HEK293 (cell line): ENCODE data around the gene FAM24B.

Experiments
- CTCF ChIA-PET: fragments of 350-600 bp; formaldehyde crosslinking; extraction: SDS; loops from one replicate; lab custom pipeline; 2021; ENCODE audit warnings: antibody characterized with exemption; lab: Yijun Ruan, JAX
- POLR2A ChIA-PET: fragments of 300-600 bp; formaldehyde crosslinking; extraction: SDS; loops from one replicate; lab custom pipeline; 2020; ENCODE audit warnings: antibody characterized with exemption, inconsistent platforms; lab: Yijun Ruan, JAX
- H3K27ac ChIP-seq: fragments of 200-500 bp; sonication (Bioruptor generic); 2 replicates; pipeline ENCODE4 v1.5.1; 2014; ENCODE audit warnings: low read depth, low read length, control low read depth, inconsistent platforms; ENCODE audit errors: extremely low read depth
- H3K36me3 ChIP-seq, 2 experiments: fragments of 200-500 bp in 1 of 2; sonication (Bioruptor generic) in 1 of 2; 1 replicate in 1 of 2; 2 replicates in 1 of 2; pipeline ENCODE4 v1.5.1; 2014 to 2017; ENCODE audit warnings: inconsistent platforms in 2 of 2, low read length in 2 of 2; ENCODE audit not compliant: control insufficient read depth in 2 of 2, insufficient read depth in 1 of 2
- H3K4me1 ChIP-seq: fragments of 200-500 bp; sonication (Bioruptor generic); 2 replicates; pipeline ENCODE4 v1.5.1; 2014; ENCODE audit warnings: mild to moderate bottlenecking, low read length, inconsistent platforms; ENCODE audit not compliant: control insufficient read depth, insufficient read depth
- H3K4me3 ChIP-seq: 2 replicates; pipeline ENCODE4 v1.5.1; 2011; ENCODE audit warnings: low read depth, mild to moderate bottlenecking, control low read depth, low read length, moderate library complexity
- H3K9me3 ChIP-seq: fragments of 200-500 bp; sonication (Bioruptor generic); 2 replicates; pipeline ENCODE4 v1.5.1; 2014; ENCODE audit warnings: low read depth, low read length, inconsistent platforms; ENCODE audit not compliant: control insufficient read depth, insufficient read depth
- GLIS2 ChIP-seq: fragments of 450-650 bp; formaldehyde crosslinking; IDR thresholded peaks from 2 replicates; pipeline ENCODE4 v1.5.1; 2016; ENCODE audit warnings: missing biosample characterization, missing genetic modification characterization
- KLF8 ChIP-seq: fragments of 450-650 bp; formaldehyde crosslinking; IDR thresholded peaks from 2 replicates; pipeline ENCODE4 v1.5.1; 2016; ENCODE audit warnings: missing biosample characterization, missing genetic modification characterization
- MZF1 ChIP-seq: fragments of 450-650 bp; formaldehyde crosslinking; IDR thresholded peaks from 2 replicates; pipeline ENCODE4 v1.5.1; 2017; ENCODE audit warnings: missing biosample characterization, missing genetic modification characterization, borderline replicate concordance
- ZBTB17 ChIP-seq: fragments of 450-650 bp; formaldehyde crosslinking; IDR thresholded peaks from 2 replicates; pipeline ENCODE4 v1.5.1; 2016; ENCODE audit warnings: missing biosample characterization, missing genetic modification characterization
- ZBTB20 ChIP-seq: fragments of 450-650 bp; formaldehyde crosslinking; IDR thresholded peaks from 2 replicates; pipeline ENCODE4 v1.5.1; 2016; ENCODE audit warnings: missing biosample characterization, missing genetic modification characterization
- ZBTB48 ChIP-seq: fragments of 450-650 bp; formaldehyde crosslinking; IDR thresholded peaks from 2 replicates; pipeline ENCODE4 v1.5.1; 2016; ENCODE audit warnings: missing biosample characterization, missing genetic modification characterization
- ZNF140 ChIP-seq: fragments of 450-650 bp; formaldehyde crosslinking; IDR thresholded peaks from 2 replicates; pipeline ENCODE4 v1.5.1; 2016; ENCODE audit warnings: missing biosample characterization, missing genetic modification characterization
- ZNF146 ChIP-seq: fragments of 450-650 bp; formaldehyde crosslinking; IDR thresholded peaks from 2 replicates; pipeline ENCODE4 v1.5.1; 2016; ENCODE audit warnings: missing biosample characterization, missing genetic modification characterization
- ZNF19 ChIP-seq: fragments of 450-650 bp; formaldehyde crosslinking; IDR thresholded peaks from 2 replicates; pipeline ENCODE4; 2016; ENCODE audit warnings: missing biosample characterization, missing genetic modification characterization, low read depth
- ZNF391 ChIP-seq: fragments of 450-650 bp; formaldehyde crosslinking; IDR thresholded peaks from 2 replicates; pipeline ENCODE4 v1.5.1; 2016; ENCODE audit warnings: low read depth, missing biosample characterization, missing genetic modification characterization, borderline replicate concordance
- ZNF404 ChIP-seq: fragments of 450-650 bp; formaldehyde crosslinking; IDR thresholded peaks from 2 replicates; pipeline ENCODE4 v1.5.1; 2017; ENCODE audit warnings: missing biosample characterization, missing genetic modification characterization
- ZNF426 ChIP-seq: fragments of 450-650 bp; formaldehyde crosslinking; IDR thresholded peaks from 2 replicates; pipeline ENCODE4 v1.5.1; 2017; ENCODE audit warnings: missing biosample characterization, missing genetic modification characterization, mild to moderate bottlenecking, inconsistent platforms, moderate library complexity
- ZNF514 ChIP-seq: fragments of 450-650 bp; formaldehyde crosslinking; IDR thresholded peaks from 2 replicates; pipeline ENCODE4 v1.5.1; 2016; ENCODE audit warnings: missing biosample characterization, missing genetic modification characterization
- ZNF530 ChIP-seq: fragments of 450-650 bp; formaldehyde crosslinking; IDR thresholded peaks from 2 replicates; pipeline ENCODE4 v1.5.1; 2016; ENCODE audit warnings: low read depth, missing biosample characterization, missing genetic modification characterization
- ZNF548 ChIP-seq: fragments of 450-650 bp; formaldehyde crosslinking; IDR thresholded peaks from 2 replicates; pipeline ENCODE4 v1.5.1; 2016; ENCODE audit warnings: missing biosample characterization, missing genetic modification characterization
- ZNF555 ChIP-seq: fragments of 450-650 bp; formaldehyde crosslinking; conservative IDR thresholded peaks from 2 replicates; pipeline ENCODE4 v1.5.1; 2017; ENCODE audit warnings: missing biosample characterization, mild to moderate bottlenecking, missing genetic modification characterization, inconsistent platforms
- ZNF596 ChIP-seq: fragments of 450-650 bp; IDR thresholded peaks from 2 replicates; pipeline ENCODE4 v1.5.0; 2018; ENCODE audit warnings: missing biosample characterization, mild to moderate bottlenecking, missing genetic modification characterization, moderate library complexity
- ZNF776 ChIP-seq: fragments of 450-650 bp; formaldehyde crosslinking; IDR thresholded peaks from 2 replicates; pipeline ENCODE4 v1.5.0; 2017; ENCODE audit warnings: missing biosample characterization, missing genetic modification characterization, borderline replicate concordance
- ZNF843 ChIP-seq: fragments of 450-650 bp; formaldehyde crosslinking; IDR thresholded peaks from 2 replicates; pipeline ENCODE4 v1.5.1; 2016; ENCODE audit warnings: missing biosample characterization, missing genetic modification characterization
- ZSCAN30 ChIP-seq: fragments of 450-650 bp; IDR thresholded peaks from 2 replicates; pipeline ENCODE4 v1.5.1; 2018; ENCODE audit warnings: missing biosample characterization, mild to moderate bottlenecking, missing genetic modification characterization, moderate library complexity
- TF ChIP-seq, protein P1 (sequence below): fragments of 450-650 bp; formaldehyde crosslinking; IDR thresholded peaks from 2 replicates; pipeline ENCODE4 v1.5.1; 2016; ENCODE audit warnings: missing biosample characterization, missing genetic modification characterization, low read depth
- TF ChIP-seq, protein P2 (sequence below): fragments of 450-650 bp; formaldehyde crosslinking; IDR thresholded peaks from 2 replicates; pipeline ENCODE4 v1.5.1; 2016; ENCODE audit warnings: missing biosample characterization, missing genetic modification characterization
- TF ChIP-seq, protein P3 (sequence below): fragments of 450-650 bp; formaldehyde crosslinking; IDR thresholded peaks from 2 replicates; pipeline ENCODE4 v1.5.1; 2016; ENCODE audit warnings: missing biosample characterization, missing genetic modification characterization
- TF ChIP-seq, protein P4 (sequence below): sonication (generic); formaldehyde crosslinking; IDR thresholded peaks from 2 replicates; pipeline ENCODE4 v1.8.1; 2022; ENCODE audit warnings: mild to moderate bottlenecking, moderate library complexity, missing genetic modification reagents

Gene FAM24B

DNA sequence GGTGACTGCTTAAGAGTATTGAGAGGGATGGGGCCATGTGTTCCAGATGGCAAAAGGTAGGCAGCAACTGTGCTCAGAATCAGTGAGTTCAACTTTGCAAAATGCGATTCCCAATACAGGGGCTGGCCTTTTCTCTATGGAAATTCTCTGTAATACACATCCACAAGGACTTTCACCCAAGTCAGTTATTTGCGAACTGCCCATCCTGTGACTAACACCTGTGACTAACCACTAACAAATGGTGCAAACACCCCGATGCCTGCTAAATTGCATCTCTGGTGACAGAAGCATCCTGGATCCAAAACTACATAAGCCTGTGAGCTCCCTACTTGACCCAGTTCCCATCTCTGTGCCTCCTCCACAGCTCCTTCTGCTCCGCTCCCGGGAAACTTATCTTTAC, 24.7 kb downstream of the FAM24B start:
- ChIA-PET CTCF (interaction anchor here (0.6 kb wide), 1 partner anchor 108 kb away, joined by 3 read pairs; no protein-coding TSS in a partner anchor), POLR2A (no interaction called here)
- H3K4me1 ChIP-seq: peaks cover 23% of the 10 kb centered on the region

DNA sequence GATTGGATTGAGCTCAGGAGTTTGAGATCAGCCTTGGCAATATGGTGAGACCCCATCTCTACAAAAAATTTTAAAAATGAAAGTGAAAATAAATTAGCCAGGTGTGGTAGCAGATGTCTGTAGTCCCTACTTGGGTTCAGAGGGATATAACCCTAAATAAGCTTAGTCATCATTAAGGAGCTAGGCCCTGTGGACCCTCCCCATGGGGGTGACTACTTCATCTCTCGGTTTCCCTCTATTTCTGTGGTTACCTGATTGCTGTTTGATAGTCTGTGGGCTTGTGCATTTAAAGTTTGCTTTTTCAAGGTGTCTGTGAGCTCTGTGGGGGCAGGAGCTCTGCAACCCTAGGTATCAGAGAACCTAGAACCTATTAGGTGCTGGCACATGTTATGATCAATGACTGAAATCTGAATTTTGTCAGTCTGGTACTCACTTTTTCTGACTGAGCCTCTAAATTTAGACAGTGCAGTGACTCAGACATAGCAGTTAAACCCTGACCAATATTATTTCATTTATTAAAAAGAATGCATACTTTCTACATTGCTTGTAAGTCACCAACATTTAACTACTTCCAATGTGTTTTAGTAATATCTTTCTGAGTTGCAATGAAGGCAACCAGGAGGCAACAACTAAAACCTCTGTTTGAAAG, 25.6 kb downstream of the FAM24B start:
- Histone ChIP-seq H3K4me1 (peaks cover 23% of the 10 kb centered on the region), H3K9me3 (no peaks in the 10 kb centered on the region), H3K27ac (no peak overlapping the region), H3K4me3 (no peak overlapping the region), H3K36me3 (peaks cover 0 to 48% of the 10 kb centered on the region in 2 experiments; a peak in 1 of 3 replicates)
- ChIA-PET CTCF (interaction anchor here (0.6 kb wide), 1 partner anchor 191 kb away, joined by 4 read pairs; no protein-coding TSS in a partner anchor), POLR2A (no interaction called here)
- TF ChIP-seq ZBTB20 (tag by site-specific recombination): no peak
- no peak for TF ChIP-seq ZNF596 (tag by site-specific recombination)
- TF ChIP-seq ZBTB48 (tag by site-specific recombination): no peak
- no peak for TF ChIP-seq ZSCAN30 (tag by site-specific recombination)

More for the DNA sequence above, 24.7 kb downstream of the FAM24B start:
- H3K36me3 ChIP-seq: peaks cover 0 to 47% of the 10 kb centered on the region in 2 experiments; a peak in 1 of 3 replicates
- H3K4me3 ChIP-seq: no peak overlapping the region
- H3K9me3 ChIP-seq: no peaks in the 10 kb centered on the region
- TF ChIP-seq ZNF548 (no peak), ZNF426 (tag by site-specific recombination) (no peak), ZNF19 (tag by site-specific recombination) (no peak), MZF1 (no peak)
- no peak overlapping the region for H3K27ac ChIP-seq

DNA sequence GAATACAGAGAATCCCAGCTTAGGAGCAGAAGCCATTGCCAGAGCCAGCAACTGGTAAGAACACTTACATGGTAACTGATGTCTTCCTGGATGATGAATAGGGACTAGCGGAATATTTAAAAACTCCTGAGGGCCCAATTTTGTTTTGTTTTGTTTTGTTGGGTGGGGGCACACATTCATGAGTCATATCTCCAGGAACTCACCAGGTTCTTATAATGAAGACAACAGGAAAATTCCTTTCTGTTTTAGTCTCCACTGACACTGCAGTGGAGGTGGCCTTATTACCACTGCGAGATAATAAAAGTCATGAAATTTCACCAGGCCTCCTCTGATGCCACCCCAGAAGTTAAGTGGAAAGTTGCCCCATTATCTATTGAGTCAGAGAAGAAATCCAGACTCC, 27.1 kb downstream of the FAM24B start:
- H3K4me1 ChIP-seq: peaks cover 23% of the 10 kb centered on the region
- H3K36me3 ChIP-seq: peaks cover 0 to 50% of the 10 kb centered on the region in 2 experiments; a peak in 1 of 3 replicates
- H3K27ac ChIP-seq: no peak overlapping the region
- no peak overlapping the region for H3K4me3 ChIP-seq
- no peaks in the 10 kb centered on the region for H3K9me3 ChIP-seq
- ChIA-PET CTCF (no interaction called here), POLR2A (interaction anchor here (1.1 kb wide), 1 partner anchor 9 kb away, joined by 3 read pairs; no protein-coding TSS in a partner anchor)
- TF ChIP-seq, protein P1, sequence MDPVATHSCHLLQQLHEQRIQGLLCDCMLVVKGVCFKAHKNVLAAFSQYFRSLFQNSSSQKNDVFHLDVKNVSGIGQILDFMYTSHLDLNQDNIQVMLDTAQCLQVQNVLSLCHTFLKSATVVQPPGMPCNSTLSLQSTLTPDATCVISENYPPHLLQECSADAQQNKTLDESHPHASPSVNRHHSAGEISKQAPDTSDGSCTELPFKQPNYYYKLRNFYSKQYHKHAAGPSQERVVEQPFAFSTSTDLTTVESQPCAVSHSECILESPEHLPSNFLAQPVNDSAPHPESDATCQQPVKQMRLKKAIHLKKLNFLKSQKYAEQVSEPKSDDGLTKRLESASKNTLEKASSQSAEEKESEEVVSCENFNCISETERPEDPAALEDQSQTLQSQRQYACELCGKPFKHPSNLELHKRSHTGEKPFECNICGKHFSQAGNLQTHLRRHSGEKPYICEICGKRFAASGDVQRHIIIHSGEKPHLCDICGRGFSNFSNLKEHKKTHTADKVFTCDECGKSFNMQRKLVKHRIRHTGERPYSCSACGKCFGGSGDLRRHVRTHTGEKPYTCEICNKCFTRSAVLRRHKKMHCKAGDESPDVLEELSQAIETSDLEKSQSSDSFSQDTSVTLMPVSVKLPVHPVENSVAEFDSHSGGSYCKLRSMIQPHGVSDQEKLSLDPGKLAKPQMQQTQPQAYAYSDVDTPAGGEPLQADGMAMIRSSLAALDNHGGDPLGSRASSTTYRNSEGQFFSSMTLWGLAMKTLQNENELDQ: no peak
- TF ChIP-seq KLF8 (tag by site-specific recombination): no peak; the same call in 1 of the 2 replicates
- no peak for TF ChIP-seq ZNF843 (tag by site-specific recombination)
- TF ChIP-seq, protein P2, sequence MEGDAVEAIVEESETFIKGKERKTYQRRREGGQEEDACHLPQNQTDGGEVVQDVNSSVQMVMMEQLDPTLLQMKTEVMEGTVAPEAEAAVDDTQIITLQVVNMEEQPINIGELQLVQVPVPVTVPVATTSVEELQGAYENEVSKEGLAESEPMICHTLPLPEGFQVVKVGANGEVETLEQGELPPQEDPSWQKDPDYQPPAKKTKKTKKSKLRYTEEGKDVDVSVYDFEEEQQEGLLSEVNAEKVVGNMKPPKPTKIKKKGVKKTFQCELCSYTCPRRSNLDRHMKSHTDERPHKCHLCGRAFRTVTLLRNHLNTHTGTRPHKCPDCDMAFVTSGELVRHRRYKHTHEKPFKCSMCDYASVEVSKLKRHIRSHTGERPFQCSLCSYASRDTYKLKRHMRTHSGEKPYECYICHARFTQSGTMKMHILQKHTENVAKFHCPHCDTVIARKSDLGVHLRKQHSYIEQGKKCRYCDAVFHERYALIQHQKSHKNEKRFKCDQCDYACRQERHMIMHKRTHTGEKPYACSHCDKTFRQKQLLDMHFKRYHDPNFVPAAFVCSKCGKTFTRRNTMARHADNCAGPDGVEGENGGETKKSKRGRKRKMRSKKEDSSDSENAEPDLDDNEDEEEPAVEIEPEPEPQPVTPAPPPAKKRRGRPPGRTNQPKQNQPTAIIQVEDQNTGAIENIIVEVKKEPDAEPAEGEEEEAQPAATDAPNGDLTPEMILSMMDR: no peak
- TF ChIP-seq GLIS2 (tag by site-specific recombination): peak; percentile 15; the same call in 1 of the 2 replicates
- no peak for TF ChIP-seq ZNF514 (tag by site-specific recombination)
- TF ChIP-seq ZBTB17 (tag by site-specific recombination): no peak
- no peak for TF ChIP-seq ZNF776
- TF ChIP-seq ZNF146 (tag by site-specific recombination): no peak
- no peak for TF ChIP-seq ZNF530 (tag by site-specific recombination)
- TF ChIP-seq, protein P3, sequence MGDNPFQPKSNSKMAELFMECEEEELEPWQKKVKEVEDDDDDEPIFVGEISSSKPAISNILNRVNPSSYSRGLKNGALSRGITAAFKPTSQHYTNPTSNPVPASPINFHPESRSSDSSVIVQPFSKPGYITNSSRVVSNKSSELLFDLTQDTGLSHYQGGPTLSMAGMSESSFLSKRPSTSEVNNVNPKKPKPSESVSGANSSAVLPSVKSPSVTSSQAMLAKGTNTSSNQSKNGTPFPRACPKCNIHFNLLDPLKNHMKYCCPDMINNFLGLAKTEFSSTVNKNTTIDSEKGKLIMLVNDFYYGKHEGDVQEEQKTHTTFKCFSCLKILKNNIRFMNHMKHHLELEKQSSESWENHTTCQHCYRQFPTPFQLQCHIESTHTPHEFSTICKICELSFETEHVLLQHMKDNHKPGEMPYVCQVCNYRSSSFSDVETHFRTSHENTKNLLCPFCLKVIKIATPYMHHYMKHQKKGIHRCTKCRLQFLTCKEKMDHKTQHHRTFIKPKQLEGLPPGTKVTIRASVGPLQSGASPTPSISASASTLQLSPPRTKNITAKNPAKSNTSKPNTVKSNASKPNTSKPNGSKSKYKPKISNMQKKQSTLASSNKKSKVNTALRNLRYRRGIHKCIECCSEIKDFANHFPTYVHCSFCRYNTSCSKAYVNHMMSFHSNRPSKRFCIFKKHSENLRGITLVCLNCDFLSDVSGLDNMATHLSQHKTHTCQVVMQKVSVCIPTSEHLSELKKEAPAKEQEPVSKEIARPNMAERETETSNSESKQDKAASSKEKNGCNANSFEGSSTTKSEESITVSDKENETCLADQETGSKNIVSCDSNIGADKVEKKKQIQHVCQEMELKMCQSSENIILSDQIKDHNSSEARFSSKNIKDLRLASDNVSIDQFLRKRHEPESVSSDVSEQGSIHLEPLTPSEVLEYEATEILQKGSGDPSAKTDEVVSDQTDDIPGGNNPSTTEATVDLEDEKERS (tag by site-specific recombination): no peak
- TF ChIP-seq, protein P4, sequence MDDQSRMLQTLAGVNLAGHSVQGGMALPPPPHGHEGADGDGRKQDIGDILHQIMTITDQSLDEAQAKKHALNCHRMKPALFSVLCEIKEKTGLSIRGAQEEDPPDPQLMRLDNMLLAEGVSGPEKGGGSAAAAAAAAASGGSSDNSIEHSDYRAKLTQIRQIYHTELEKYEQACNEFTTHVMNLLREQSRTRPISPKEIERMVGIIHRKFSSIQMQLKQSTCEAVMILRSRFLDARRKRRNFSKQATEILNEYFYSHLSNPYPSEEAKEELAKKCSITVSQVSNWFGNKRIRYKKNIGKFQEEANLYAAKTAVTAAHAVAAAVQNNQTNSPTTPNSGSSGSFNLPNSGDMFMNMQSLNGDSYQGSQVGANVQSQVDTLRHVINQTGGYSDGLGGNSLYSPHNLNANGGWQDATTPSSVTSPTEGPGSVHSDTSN (CRISPR knock-in tag): no peak
- TF ChIP-seq ZNF140 (tag by site-specific recombination): no peak
- TF ChIP-seq ZNF555 (tag by site-specific recombination): no peak
- no peak for TF ChIP-seq ZNF404 (tag by site-specific recombination)
- TF ChIP-seq ZNF391 (tag by site-specific recombination): no peak
